B cell (primary cell): ENCODE measurements around the gene PLPPR1. TPM values are rescaled to one million over a fixed set of nuclear protein-coding genes. Genes with fewer than 3 reads are reported as not detected.

Experiments
- ATAC-seq: fragments of 200-7000 bp; cut with Tn5 transposase; one replicate; pipeline ENCODE4 v1.10.0; 2021; ENCODE audit warnings: low read depth, mild to moderate bottlenecking, moderate number of reproducible peaks, moderate library complexity
- CTCF ChIA-PET: fragments of 350-600 bp; sonication (Branson Sonifier 250); formaldehyde crosslinking; loops from one replicate; lab custom pipeline; 2021; ENCODE audit warnings: antibody characterized with exemption, inconsistent platforms; lab: Charles Lee
- POLR2A ChIA-PET: fragments of 350-600 bp; sonication (Branson Sonifier 250); formaldehyde crosslinking; loops from one replicate; lab custom pipeline; 2021; ENCODE audit warnings: antibody characterized with exemption; lab: Charles Lee
- DNase-seq: peaks from one replicate; pipeline ENCODE4 v3.0.0; 2013
- H2AFZ ChIP-seq: 2 replicates; pipeline ENCODE4 v1.6.1; 2012; ENCODE audit warnings: mild to moderate bottlenecking, low read depth, low read length; ENCODE audit not compliant: insufficient read depth, poor library complexity, severe bottlenecking
- H3K27ac ChIP-seq, 2 donors: 1 replicate in 1 of 2; 2 replicates in 1 of 2; pipeline ENCODE4 v1.5.1; 2012 to 2013; ENCODE audit warnings: low read length in 2 of 2, mild to moderate bottlenecking in 2 of 2, moderate library complexity in 1 of 2
- H3K27me3 ChIP-seq, 4 experiments: fragments of 200-600 bp in 1 of 4; sonication (generic) in 1 of 4; replicated peaks in 1 of 4; 1 replicate in 2 of 4; 2 replicates in 2 of 4; pipeline versions ENCODE4 v1.6.1 to v1.7.0; 2013 to 2016; ENCODE audit warnings: low read length in 3 of 4, mild to moderate bottlenecking in 2 of 4, mixed read lengths in 1 of 4, moderate library complexity in 1 of 4; ENCODE audit not compliant: insufficient read depth in 4 of 4, control insufficient read depth in 3 of 4; ENCODE audit errors: control extremely low read depth in 1 of 4
- H3K36me3 ChIP-seq, 2 experiments: replicated peaks in 1 of 2; 1 replicate in 1 of 2; 2 replicates in 1 of 2; pipeline versions ENCODE4 v1.6.1 to v1.7.1; 2013; ENCODE audit warnings: low read length in 1 of 2; ENCODE audit not compliant: insufficient read depth in 2 of 2, control insufficient read depth in 1 of 2; ENCODE audit errors: control extremely low read depth in 1 of 2, extremely low read depth in 1 of 2
- H3K4me1 ChIP-seq, 2 donors: fragments of 200-600 bp in 1 of 2; sonication (generic) in 1 of 2; 1 replicate in 1 of 2; 2 replicates in 1 of 2; pipeline versions ENCODE4 v1.5.1 to v1.6.1; 2013 to 2017; ENCODE audit warnings: low read length in 2 of 2; ENCODE audit not compliant: control insufficient read depth in 2 of 2, insufficient read depth in 2 of 2
- H3K4me2 ChIP-seq: replicated peaks from 2 replicates; pipeline ENCODE3; 2012; ENCODE audit warnings: mild to moderate bottlenecking, low read depth, low read length; ENCODE audit not compliant: poor library complexity, severe bottlenecking
- H3K4me3 ChIP-seq, 5 experiments: fragments of 200-600 bp in 1 of 5; sonication (generic) in 1 of 5; 1 replicate in 3 of 5; 2 replicates in 2 of 5; pipeline versions ENCODE4 v1.5.1 to v1.7.0; 2011 to 2016; ENCODE audit warnings: low read length in 4 of 5, mild to moderate bottlenecking in 4 of 5, low read depth in 2 of 5, control low read depth in 1 of 5, moderate library complexity in 1 of 5; ENCODE audit not compliant: insufficient read depth in 1 of 5; ENCODE audit errors: control extremely low read depth in 1 of 5, extremely low read depth in 1 of 5
- H3K79me2 ChIP-seq: fragments of 200-600 bp; sonication (generic); one replicate; pipeline ENCODE4 v1.6.0; 2016; ENCODE audit warnings: low read length; ENCODE audit not compliant: control insufficient read depth, insufficient read depth
- H3K9ac ChIP-seq: fragments of 200-600 bp; sonication (generic); 2 replicates; pipeline ENCODE4 v1.6.1; 2017; ENCODE audit warnings: mild to moderate bottlenecking, low read length, moderate library complexity
- H3K9me3 ChIP-seq, 3 donors: one replicate each; pipeline versions ENCODE4 v1.6.1 to v1.7.1; 2013; ENCODE audit warnings: low read length in 2 of 3; ENCODE audit not compliant: control insufficient read depth in 2 of 3, insufficient read depth in 1 of 3; ENCODE audit errors: control extremely low read depth in 1 of 3
- H4K20me1 ChIP-seq: 2 replicates; pipeline ENCODE4 v1.6.0; 2012; ENCODE audit warnings: mild to moderate bottlenecking, low read length; ENCODE audit not compliant: insufficient read depth, control insufficient read depth, poor library complexity, severe bottlenecking
- H3K27ac Mint-ChIP-seq: one replicate; pipeline ENCODE4 v1.8.0; 2021; ENCODE audit warnings: mixed read lengths
- H3K27me3 Mint-ChIP-seq: one replicate; pipeline ENCODE4 v1.8.0; 2021; ENCODE audit warnings: mixed read lengths
- H3K4me1 Mint-ChIP-seq: one replicate; pipeline ENCODE4 v1.8.0; 2021; ENCODE audit warnings: mixed read lengths
- H3K4me3 Mint-ChIP-seq: one replicate; pipeline ENCODE4 v1.8.0; 2021; ENCODE audit warnings: mixed read lengths
- H3K9me3 Mint-ChIP-seq: one replicate; pipeline ENCODE4 v1.8.0; 2022; ENCODE audit warnings: mixed read lengths; ENCODE audit not compliant: insufficient read depth
- CTCF ChIP-seq: fragments of 200-600 bp; IDR thresholded peaks from one replicate; pipeline ENCODE4 v1.8.0; 2022; ENCODE audit warnings: antibody characterized with exemption, mild to moderate bottlenecking
- EZH2 ChIP-seq: IDR thresholded peaks from 2 replicates; pipeline ENCODE4 v1.6.1; 2012; ENCODE audit warnings: borderline replicate concordance, low read depth, mild to moderate bottlenecking, moderate library complexity, low read length; ENCODE audit not compliant: insufficient read depth, poor library complexity, severe bottlenecking
- WGBS: methylation state at CpG from one replicate; pipeline ENCODE4 v1.1.5; 2013; ENCODE audit warnings: missing lambda C conversion rate; ENCODE audit not compliant: insufficient coverage; 5-methylcytosine and 5-hydroxymethylcytosine counted together
- intact Hi-C: fragments of 100-400 bp; cut with micrococcal nuclease; formaldehyde crosslinking; loops from one replicate; pipeline ENCODE4 v1.10.0; 2022
- polyA plus RNA-seq: library from polyadenylated mRNA; depleted of rRNA; stranded (reverse); fragments of >200 nt; gene quantifications from 2 replicates; pipeline ENCODE4 v1.2.3, GENCODE V29; 2012
- total RNA-seq, 2 donors: library from RNA; stranded (reverse); fragments of 120-200 nt in 1 of 2; gene quantifications; 1 replicate in 1 of 2; 2 replicates in 1 of 2; pipeline versions ENCODE4 v1.2.3 to v1.2.4, GENCODE V29; 2013 to 2022

The PLPPR1 gene
- total and polyA plus RNA-seq, 2 donors (not counting 1 experiment from before 2014, with no cell fraction given), result not detected

GRCh38 chr9:101167490-101168134, 139.1 kb downstream of the PLPPR1 start:
- H3K27ac Mint-ChIP-seq, result no peak overlapping the region
- no peaks in the 10 kb centered on the region for H3K79me2 ChIP-seq
- H3K4me3 Mint-ChIP-seq, result no peak overlapping the region
- no peak for TF ChIP-seq CTCF
- no peaks in the 10 kb centered on the region for H3K36me3 ChIP-seq
- no peaks in the 10 kb centered on the region for H3K27me3 ChIP-seq
- H3K27me3 Mint-ChIP-seq, result no peaks in the 10 kb centered on the region
- WGBS, result no CpG with 5 or more reads among the region's 1 CpG
- no peak overlapping the region for H2AFZ ChIP-seq
- no peak overlapping the region for H3K4me2 ChIP-seq
- DNase-seq (no peak), ATAC-seq (no peak)
- H3K27ac ChIP-seq, result no peak overlapping the region
- ChIA-PET POLR2A (no interaction called here), CTCF (no interaction called here)
- no peaks in the 10 kb centered on the region for H4K20me1 ChIP-seq
- H3K4me1 ChIP-seq, result no peaks in the 10 kb centered on the region
- no peaks in the 10 kb centered on the region for H3K4me1 Mint-ChIP-seq
- no peak overlapping the region for H3K9ac ChIP-seq
- intact Hi-C loops, result no loop called here
- no peak overlapping the region for H3K4me3 ChIP-seq
- no peaks in the 10 kb centered on the region for H3K9me3 Mint-ChIP-seq
- no peaks in the 10 kb centered on the region for H3K9me3 ChIP-seq

GRCh38 chr9:101172616-101173015, 144.1 kb downstream of the PLPPR1 start:
- H4K20me1 ChIP-seq, result no peaks in the 10 kb centered on the region
- ChIA-PET CTCF (no interaction called here), POLR2A (no interaction called here)
- Mint-ChIP-seq H3K27ac (no peak overlapping the region), H3K27me3 (no peaks in the 10 kb centered on the region), H3K4me1 (no peaks in the 10 kb centered on the region), H3K4me3 (no peak overlapping the region), H3K9me3 (no peaks in the 10 kb centered on the region)
- TF ChIP-seq EZH2 (no peak), CTCF (no peak)
- no peaks in the 10 kb centered on the region for H3K27me3 ChIP-seq
- DNase-seq (no peak), ATAC-seq (no peak)
- H2AFZ ChIP-seq, result no peak overlapping the region
- no peak overlapping the region for H3K9ac ChIP-seq
- H3K9me3 ChIP-seq, result peaks cover 0 to 1% (median 0%) of the 10 kb centered on the region in 3 donors
- H3K79me2 ChIP-seq, result no peaks in the 10 kb centered on the region
- H3K4me1 ChIP-seq, result no peaks in the 10 kb centered on the region
- no peaks in the 10 kb centered on the region for H3K36me3 ChIP-seq
- H3K4me3 ChIP-seq, result no peak overlapping the region
- WGBS, result 100% methylated on average over 1 of the region's 1 CpG
- no peak overlapping the region for H3K27ac ChIP-seq
- H3K4me2 ChIP-seq, result no peak overlapping the region
- intact Hi-C loops, result no loop called here
